G401 (cell line): Measurements from ENCODE around the gene MSH3. TPM values are rescaled to one million over a fixed set of nuclear protein-coding genes. Genes with fewer than 3 reads are reported as not detected.
"Not testable (repeated sequence)": the region's sequence is repeated elsewhere in the genome, so short reads cannot be mapped to it uniquely, and the experiment has no call there.

Experiments
- DNase-seq: peaks from one replicate; pipeline ENCODE4 v3.0.0-alpha.2; 2015; ENCODE audit warnings: low spot score
- in situ Hi-C: cut with HindIII; loops from 2 replicates; pipeline ENCODE4 v1.10.0; 2016; ENCODE audit warnings: low sequenced_read_pairs, mixed read lengths
- total RNA-seq: library from RNA; depleted of rRNA; stranded (reverse); fragments of >200 nt; shearing (Covaris generic); gene quantifications from 2 replicates; pipeline ENCODE4 v1.2.3, GENCODE V29; 2014

MSH3 gene
- total RNA-seq, 1 experiment from 2014 or later, result 16.2 TPM

- in situ Hi-C loops, result no loop called here
These were observed 950 bp upstream of the MSH3 start for GRCh38 chr5:80653502-80653901.

GRCh38 chr5:80654054-80654390 lies 430 bp upstream of the MSH3 start:
- DNase-seq, result no peak
- in situ Hi-C loops, result no loop called here

More at GRCh38 chr5:80653502-80653901, 950 bp upstream of the MSH3 start:
- no peak for DNase-seq

GRCh38 chr5:80655231-80655774 lies 851 bp downstream of the MSH3 start:
- no peak for DNase-seq
- in situ Hi-C loops, result no loop called here

- no peak for DNase-seq
- in situ Hi-C loops, result no loop called here
These were observed 2.0 kb downstream of the MSH3 start for GRCh38 chr5:80656425-80656824.

- no peak for DNase-seq
- in situ Hi-C loops, result no loop called here
These were observed 4.7 kb downstream of the MSH3 start for GRCh38 chr5:80659106-80659505.

- DNase-seq, in situ Hi-C loops: not testable (repeated sequence)
These were observed 6.2 kb downstream of the MSH3 start for GRCh38 chr5:80660661-80661060.

- DNase-seq, result no peak
- in situ Hi-C loops, result no loop called here
These were observed 7.7 kb downstream of the MSH3 start for GRCh38 chr5:80662108-80662507.

- DNase-seq, result no peak
- in situ Hi-C loops, result no loop called here
These were observed 10.6 kb downstream of the MSH3 start for GRCh38 chr5:80665057-80665456.

GRCh38 chr5:80667384-80667783 lies 12.9 kb downstream of the MSH3 start:
- in situ Hi-C loops, result no loop called here
- DNase-seq, result no peak

GRCh38 chr5:80668016-80668969 lies 13.8 kb downstream of the MSH3 start:
- DNase-seq, result peak; percentile 12
- in situ Hi-C loops, result no loop called here

- in situ Hi-C loops, result no loop called here
These were observed 17.8 kb downstream of the MSH3 start for GRCh38 chr5:80672140-80672736.

GRCh38 chr5:80676706-80677105 lies 22.3 kb downstream of the MSH3 start:
- in situ Hi-C loops, result no loop called here
- no peak for DNase-seq

More at GRCh38 chr5:80672140-80672736, 17.8 kb downstream of the MSH3 start:
- peak; percentile 71 for DNase-seq

- in situ Hi-C loops, result no loop called here
- peak; percentile 27 for DNase-seq
These were observed 32.3 kb downstream of the MSH3 start for GRCh38 chr5:80686757-80687156.

- DNase-seq, result no peak
- in situ Hi-C loops, result no loop called here
These were observed 34.4 kb downstream of the MSH3 start for GRCh38 chr5:80688648-80689420.

- no peak for DNase-seq
- in situ Hi-C loops, result no loop called here
These were observed 35.2 kb downstream of the MSH3 start for GRCh38 chr5:80689627-80690026.

GRCh38 chr5:80695666-80696065 lies 41.2 kb downstream of the MSH3 start:
- no peak for DNase-seq
- in situ Hi-C loops, result no loop called here

GRCh38 chr5:80696450-80696849 lies 42.0 kb downstream of the MSH3 start:
- in situ Hi-C loops, result no loop called here
- DNase-seq, result no peak

- no peak for DNase-seq
- in situ Hi-C loops, result no loop called here
These were observed 42.6 kb downstream of the MSH3 start for GRCh38 chr5:80697100-80697499.

- no peak for DNase-seq
- in situ Hi-C loops, result no loop called here
These were observed 43.9 kb downstream of the MSH3 start for GRCh38 chr5:80698369-80698768.

GRCh38 chr5:80701597-80701996 lies 47.1 kb downstream of the MSH3 start:
- in situ Hi-C loops, result no loop called here
- DNase-seq, result no peak
